ENCODE results near the gene GINS2.

DNA sequence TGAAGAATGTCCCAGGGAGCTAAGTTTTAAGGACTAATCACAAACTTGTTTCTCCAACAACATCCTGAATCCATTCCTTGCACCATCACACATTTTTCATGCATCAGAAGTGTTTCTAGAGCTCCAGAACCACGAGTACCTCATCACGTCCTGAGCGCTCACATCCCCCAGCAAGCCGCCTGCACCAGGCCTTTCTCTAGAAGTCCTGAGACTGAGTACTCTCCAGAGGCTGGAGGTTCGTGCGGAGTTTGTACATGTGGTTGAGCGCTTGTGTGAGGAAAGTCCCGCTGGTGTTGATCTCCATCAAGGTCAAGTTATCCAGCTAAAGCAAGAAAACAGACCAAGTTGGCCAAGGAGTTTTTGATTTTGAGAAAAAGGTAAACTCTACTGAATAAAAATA is 10.7 kb downstream of the GINS2 start:
- TF ChIP-seq, protein P1, sequence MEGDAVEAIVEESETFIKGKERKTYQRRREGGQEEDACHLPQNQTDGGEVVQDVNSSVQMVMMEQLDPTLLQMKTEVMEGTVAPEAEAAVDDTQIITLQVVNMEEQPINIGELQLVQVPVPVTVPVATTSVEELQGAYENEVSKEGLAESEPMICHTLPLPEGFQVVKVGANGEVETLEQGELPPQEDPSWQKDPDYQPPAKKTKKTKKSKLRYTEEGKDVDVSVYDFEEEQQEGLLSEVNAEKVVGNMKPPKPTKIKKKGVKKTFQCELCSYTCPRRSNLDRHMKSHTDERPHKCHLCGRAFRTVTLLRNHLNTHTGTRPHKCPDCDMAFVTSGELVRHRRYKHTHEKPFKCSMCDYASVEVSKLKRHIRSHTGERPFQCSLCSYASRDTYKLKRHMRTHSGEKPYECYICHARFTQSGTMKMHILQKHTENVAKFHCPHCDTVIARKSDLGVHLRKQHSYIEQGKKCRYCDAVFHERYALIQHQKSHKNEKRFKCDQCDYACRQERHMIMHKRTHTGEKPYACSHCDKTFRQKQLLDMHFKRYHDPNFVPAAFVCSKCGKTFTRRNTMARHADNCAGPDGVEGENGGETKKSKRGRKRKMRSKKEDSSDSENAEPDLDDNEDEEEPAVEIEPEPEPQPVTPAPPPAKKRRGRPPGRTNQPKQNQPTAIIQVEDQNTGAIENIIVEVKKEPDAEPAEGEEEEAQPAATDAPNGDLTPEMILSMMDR (IDR thresholded peaks at IDR 0.05), result no peak
- TF ChIP-seq POLR2A (IDR thresholded peaks at IDR 0.05), result no peak
